GM10266 (cell line): ENCODE measurements around the gene ZFP1.
"Not testable (repeated sequence)": the region's sequence is repeated elsewhere in the genome, so short reads cannot be mapped to it uniquely, and the experiment has no call there.

Source experiments
- DNase-seq: peaks from one replicate; pipeline ENCODE4 v3.0.0; 2012; ENCODE audit errors: extremely low spot score
- CTCF ChIP-seq: IDR thresholded peaks from 2 replicates; pipeline ENCODE4 v1.5.1; 2012; ENCODE audit warnings: mild to moderate bottlenecking, low read depth; ENCODE audit not compliant: control insufficient read depth, insufficient read depth; ENCODE audit errors: missing control alignments

The ZFP1 gene

GRCh38 chr16:75197522-75198134 is 49.3 kb downstream of the ZFP1 start:
- TF ChIP-seq CTCF, result no peak
- no peak for DNase-seq

- TF ChIP-seq CTCF, result no peak
- no peak for DNase-seq
Measured at GRCh38 chr16:75198135-75198600, 49.8 kb downstream of the ZFP1 start.

GRCh38 chr16:75202069-75202590 is 53.8 kb downstream of the ZFP1 start:
- no peak for TF ChIP-seq CTCF
- DNase-seq, result no peak

GRCh38 chr16:75203096-75203495 is 54.8 kb downstream of the ZFP1 start:
- no peak for DNase-seq
- TF ChIP-seq CTCF, result no peak

GRCh38 chr16:75203667-75204409 is 55.5 kb downstream of the ZFP1 start:
- no peak for TF ChIP-seq CTCF
- DNase-seq, result peak; percentile 16

GRCh38 chr16:75204410-75204758 is 56.1 kb downstream of the ZFP1 start:
- peak; percentile 7 for DNase-seq
- TF ChIP-seq CTCF, result no peak

GRCh38 chr16:75204905-75205304 is 56.6 kb downstream of the ZFP1 start:
- not testable (repeated sequence) for DNase-seq

- not testable (repeated sequence) for DNase-seq
Measured at GRCh38 chr16:75205438-75205837, 57.1 kb downstream of the ZFP1 start.

- peak; percentile 50 for DNase-seq
Measured at GRCh38 chr16:75205961-75206748, 57.8 kb downstream of the ZFP1 start.
